ENCODE results near the gene SPOCK1. TPM values are rescaled to one million over a fixed set of nuclear protein-coding genes. Genes with fewer than 3 reads are reported as not detected.

SPOCK1 gene
- polyA plus RNA-seq, 3 donors: 1.8 to 5.7 (median 2.1) TPM

DNA sequence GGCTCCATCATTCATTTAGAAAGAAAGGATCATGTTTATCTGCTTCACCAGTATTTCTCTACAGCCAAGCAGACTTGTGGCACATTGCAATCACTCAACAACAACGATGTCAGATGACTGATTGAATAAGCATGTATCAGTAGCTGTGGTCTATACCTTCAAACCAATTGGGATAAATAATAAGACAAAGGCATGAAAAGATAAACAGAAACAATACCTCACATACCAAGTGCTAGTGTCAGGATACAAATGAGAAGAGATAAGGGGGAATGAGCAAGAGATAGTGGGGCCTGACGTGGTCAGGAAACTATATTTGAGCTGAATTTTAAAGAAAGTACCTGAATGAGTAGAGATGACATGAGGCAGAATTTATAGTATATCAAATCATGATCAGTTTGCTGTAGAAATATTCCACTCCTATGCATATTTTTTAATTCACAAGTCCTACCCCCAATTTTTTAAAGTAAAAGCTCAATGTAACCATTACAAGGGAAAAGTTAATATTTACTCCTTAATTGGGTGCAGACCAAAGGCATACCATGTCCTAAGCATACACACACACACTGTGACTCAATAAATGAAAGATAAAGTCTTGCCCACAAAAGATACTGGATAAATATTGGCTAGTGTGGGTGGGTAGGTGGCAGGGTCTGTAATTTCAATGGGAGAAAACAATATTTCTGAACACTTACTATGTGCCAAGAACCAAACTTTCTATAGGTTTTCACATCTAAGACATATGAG is 284.5 kb downstream of the SPOCK1 start:
- Mint-ChIP-seq H3K4me1 (no peaks in the 10 kb centered on the region), H3K4me3 (no peak overlapping the region), H3K27me3 (ENCODE audit: low read depth in 3 of 3) (peaks cover 0 to 3% (median 0%) of the 10 kb centered on the region in 3 donors), H3K27ac (no peak overlapping the region), H3K9me3 (peaks cover 0 to 3% (median 0%) of the 10 kb centered on the region in 7 donors), H3K36me3 (no peaks in the 10 kb centered on the region)
- no CpG with 5 or more reads among the region's 2 CpGs for whole genome bisulfite sequencing (ENCODE audit: insufficient coverage)
- Histone ChIP-seq H3K4me3 (replicated peaks in 1 of 3; ENCODE audit: low read depth in 2 of 3, low read length in 3 of 3) (no peak overlapping the region), H2AFZ (ENCODE audit: insufficient read depth, low read depth, low read length, poor library complexity, severe bottlenecking) (no peak overlapping the region), H3K9me3 (replicated peaks in 1 of 2; ENCODE audit: control insufficient read depth in 1 of 2, insufficient read depth in 1 of 2, low read length in 2 of 2) (no peaks in the 10 kb centered on the region), H3K9ac (ENCODE audit: insufficient read depth, low read length, poor library complexity, severe bottlenecking) (no peak overlapping the region), H3K27me3 (ENCODE audit: control insufficient read depth in 2 of 2, insufficient read depth in 2 of 2, low read length in 2 of 2) (no peaks in the 10 kb centered on the region), H3K4me1 (ENCODE audit: control insufficient read depth in 1 of 2, insufficient read depth in 2 of 2, low read length in 2 of 2) (no peaks in the 10 kb centered on the region), H3K27ac (ENCODE audit: low read depth in 1 of 2, low read length in 2 of 2) (no peak overlapping the region), H3K79me2 (ENCODE audit: insufficient read depth, low read length) (no peaks in the 10 kb centered on the region), H4K20me1 (ENCODE audit: insufficient read depth, low read length) (no peaks in the 10 kb centered on the region), H3K36me3 (replicated peaks in 1 of 2; ENCODE audit: control insufficient read depth in 1 of 2, insufficient read depth in 2 of 2, low read length in 2 of 2) (no peaks in the 10 kb centered on the region), H3K4me2 (replicated peaks; ENCODE audit: extremely low read depth, low read length, poor library complexity, severe bottlenecking) (no peak overlapping the region)
- DNase-seq: no peak
- TF ChIP-seq, protein P1, sequence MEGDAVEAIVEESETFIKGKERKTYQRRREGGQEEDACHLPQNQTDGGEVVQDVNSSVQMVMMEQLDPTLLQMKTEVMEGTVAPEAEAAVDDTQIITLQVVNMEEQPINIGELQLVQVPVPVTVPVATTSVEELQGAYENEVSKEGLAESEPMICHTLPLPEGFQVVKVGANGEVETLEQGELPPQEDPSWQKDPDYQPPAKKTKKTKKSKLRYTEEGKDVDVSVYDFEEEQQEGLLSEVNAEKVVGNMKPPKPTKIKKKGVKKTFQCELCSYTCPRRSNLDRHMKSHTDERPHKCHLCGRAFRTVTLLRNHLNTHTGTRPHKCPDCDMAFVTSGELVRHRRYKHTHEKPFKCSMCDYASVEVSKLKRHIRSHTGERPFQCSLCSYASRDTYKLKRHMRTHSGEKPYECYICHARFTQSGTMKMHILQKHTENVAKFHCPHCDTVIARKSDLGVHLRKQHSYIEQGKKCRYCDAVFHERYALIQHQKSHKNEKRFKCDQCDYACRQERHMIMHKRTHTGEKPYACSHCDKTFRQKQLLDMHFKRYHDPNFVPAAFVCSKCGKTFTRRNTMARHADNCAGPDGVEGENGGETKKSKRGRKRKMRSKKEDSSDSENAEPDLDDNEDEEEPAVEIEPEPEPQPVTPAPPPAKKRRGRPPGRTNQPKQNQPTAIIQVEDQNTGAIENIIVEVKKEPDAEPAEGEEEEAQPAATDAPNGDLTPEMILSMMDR (IDR thresholded peaks at IDR 0.05): no peak
- intact Hi-C loops (cut with micrococcal nuclease): no loop called here

DNA sequence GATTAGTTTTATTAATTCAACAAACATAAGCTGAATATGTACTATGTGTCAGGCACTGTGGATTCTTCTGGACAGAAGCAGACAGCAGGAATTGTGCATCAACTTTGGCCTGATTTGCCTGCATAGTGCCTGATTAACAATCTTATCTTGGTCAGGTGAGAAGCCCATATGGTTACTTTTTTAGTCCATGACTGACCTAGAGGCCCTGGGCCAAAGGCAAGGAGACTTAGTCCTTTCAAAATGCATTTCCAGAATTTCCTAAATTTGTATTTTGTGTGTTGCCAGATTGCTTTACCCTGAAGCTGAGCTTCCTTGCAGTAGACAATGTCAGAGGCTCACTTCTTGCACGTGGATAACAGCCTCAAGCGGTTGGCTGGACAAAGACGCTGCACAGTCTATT is 286.7 kb downstream of the SPOCK1 start:
- Mint-ChIP-seq H3K27ac (no peak overlapping the region), H3K4me3 (no peak overlapping the region), H3K9me3 (peaks cover 0 to 3% (median 0%) of the 10 kb centered on the region in 7 donors), H3K4me1 (no peaks in the 10 kb centered on the region), H3K27me3 (ENCODE audit: low read depth in 3 of 3) (peaks cover 0 to 4% (median 1%) of the 10 kb centered on the region in 3 donors), H3K36me3 (no peaks in the 10 kb centered on the region)
- no peaks in the 10 kb centered on the region for H3K9me3 ChIP-seq (replicated peaks in 1 of 2; ENCODE audit: control insufficient read depth in 1 of 2, insufficient read depth in 1 of 2, low read length in 2 of 2)
- H3K36me3 ChIP-seq (replicated peaks in 1 of 2; ENCODE audit: control insufficient read depth in 1 of 2, insufficient read depth in 2 of 2, low read length in 2 of 2): no peaks in the 10 kb centered on the region
- DNase-seq: no peak
- no peak overlapping the region for H3K4me2 ChIP-seq (replicated peaks; ENCODE audit: extremely low read depth, low read length, poor library complexity, severe bottlenecking)
- H3K4me3 ChIP-seq (replicated peaks in 1 of 3; ENCODE audit: low read depth in 2 of 3, low read length in 3 of 3): no peak overlapping the region
- no peak overlapping the region for H2AFZ ChIP-seq (ENCODE audit: insufficient read depth, low read depth, low read length, poor library complexity, severe bottlenecking)
- H3K27me3 ChIP-seq (ENCODE audit: control insufficient read depth in 2 of 2, insufficient read depth in 2 of 2, low read length in 2 of 2): no peaks in the 10 kb centered on the region
- no peak overlapping the region for H3K9ac ChIP-seq (ENCODE audit: insufficient read depth, low read length, poor library complexity, severe bottlenecking)
- no peaks in the 10 kb centered on the region for H4K20me1 ChIP-seq (ENCODE audit: insufficient read depth, low read length)
- TF ChIP-seq, protein P1 (IDR thresholded peaks at IDR 0.05): no peak
- H3K4me1 ChIP-seq (ENCODE audit: control insufficient read depth in 1 of 2, insufficient read depth in 2 of 2, low read length in 2 of 2): no peaks in the 10 kb centered on the region
- intact Hi-C loops (cut with micrococcal nuclease): no loop called here
- no peaks in the 10 kb centered on the region for H3K79me2 ChIP-seq (ENCODE audit: insufficient read depth, low read length)
- WGBS (ENCODE audit: insufficient coverage): 100% methylated on average over 1 of the region's 3 CpGs
- no peak overlapping the region for H3K27ac ChIP-seq (ENCODE audit: low read depth in 1 of 2, low read length in 2 of 2)
